ENCODE measurements around the gene RTP2.

DNA sequence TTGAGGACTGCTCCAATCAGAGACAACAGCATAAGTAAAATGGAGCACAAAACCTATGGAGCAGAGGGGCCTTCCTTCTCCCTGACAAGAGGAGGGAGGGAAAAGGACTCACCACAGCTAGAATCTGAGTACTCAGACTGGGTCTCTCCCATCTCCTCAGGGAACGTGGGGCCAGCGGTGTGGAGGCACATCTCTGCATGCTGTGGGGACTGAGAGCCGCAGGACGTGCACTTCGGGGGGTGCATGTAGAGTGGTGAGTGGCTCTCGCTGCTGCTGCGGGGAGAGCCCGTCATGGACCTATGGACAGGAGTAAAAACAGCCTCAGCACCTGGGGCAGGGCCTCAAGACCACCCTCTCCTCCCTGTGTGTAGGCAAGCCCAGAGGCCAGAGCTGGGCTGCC is 25.9 kb upstream of the RTP2 start:
- no peak for TF ChIP-seq POLR2A (IDR thresholded peaks at IDR 0.05)
- TF ChIP-seq, protein P1, sequence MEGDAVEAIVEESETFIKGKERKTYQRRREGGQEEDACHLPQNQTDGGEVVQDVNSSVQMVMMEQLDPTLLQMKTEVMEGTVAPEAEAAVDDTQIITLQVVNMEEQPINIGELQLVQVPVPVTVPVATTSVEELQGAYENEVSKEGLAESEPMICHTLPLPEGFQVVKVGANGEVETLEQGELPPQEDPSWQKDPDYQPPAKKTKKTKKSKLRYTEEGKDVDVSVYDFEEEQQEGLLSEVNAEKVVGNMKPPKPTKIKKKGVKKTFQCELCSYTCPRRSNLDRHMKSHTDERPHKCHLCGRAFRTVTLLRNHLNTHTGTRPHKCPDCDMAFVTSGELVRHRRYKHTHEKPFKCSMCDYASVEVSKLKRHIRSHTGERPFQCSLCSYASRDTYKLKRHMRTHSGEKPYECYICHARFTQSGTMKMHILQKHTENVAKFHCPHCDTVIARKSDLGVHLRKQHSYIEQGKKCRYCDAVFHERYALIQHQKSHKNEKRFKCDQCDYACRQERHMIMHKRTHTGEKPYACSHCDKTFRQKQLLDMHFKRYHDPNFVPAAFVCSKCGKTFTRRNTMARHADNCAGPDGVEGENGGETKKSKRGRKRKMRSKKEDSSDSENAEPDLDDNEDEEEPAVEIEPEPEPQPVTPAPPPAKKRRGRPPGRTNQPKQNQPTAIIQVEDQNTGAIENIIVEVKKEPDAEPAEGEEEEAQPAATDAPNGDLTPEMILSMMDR (IDR thresholded peaks at IDR 0.05): no peak

Data from esophagus squamous epithelium (tissue), 4 donors.